Neuronal stem cell (in vitro differentiated cells): ENCODE data around the gene PPP6R3.

Source experiments
- DNase-seq: peaks from one replicate; pipeline ENCODE4 v3.0.0-alpha.2; 2013; ENCODE audit warnings: low spot score
- H2AFZ ChIP-seq: one replicate; pipeline ENCODE4 v1.6.1; 2013; ENCODE audit warnings: mild to moderate bottlenecking, low read length, inconsistent platforms
- H2AK5ac ChIP-seq: 2 replicates; pipeline ENCODE4 v1.6.1; 2013; ENCODE audit warnings: low read depth, mild to moderate bottlenecking, inconsistent platforms, low read length, moderate library complexity, mixed read lengths
- H2BK120ac ChIP-seq: 2 replicates; pipeline ENCODE4 v1.6.1; 2013; ENCODE audit warnings: low read depth, mild to moderate bottlenecking, inconsistent platforms, low read length, moderate library complexity, mixed read lengths
- H2BK12ac ChIP-seq: one replicate; pipeline ENCODE4 v1.6.1; 2013; ENCODE audit warnings: low read length, inconsistent platforms
- H2BK15ac ChIP-seq: 2 replicates; pipeline ENCODE4 v1.6.1; 2013; ENCODE audit warnings: mild to moderate bottlenecking, low read length, inconsistent platforms, mixed read lengths
- H2BK5ac ChIP-seq: one replicate; pipeline ENCODE4 v1.6.1; 2013; ENCODE audit warnings: inconsistent platforms, mild to moderate bottlenecking, low read length, moderate library complexity
- H3K14ac ChIP-seq: one replicate; pipeline ENCODE4 v1.6.1; 2013; ENCODE audit warnings: low read length, inconsistent platforms
- H3K18ac ChIP-seq: 2 replicates; pipeline ENCODE4 v1.6.1; 2013; ENCODE audit warnings: low read length, inconsistent platforms
- H3K23ac ChIP-seq: 2 replicates; pipeline ENCODE4 v1.6.1; 2013; ENCODE audit warnings: low read depth, mild to moderate bottlenecking, mixed read lengths, low read length, inconsistent platforms; ENCODE audit not compliant: poor library complexity
- H3K27ac ChIP-seq: replicated peaks from 3 replicates; pipeline ENCODE4 v1.5.1; 2013; ENCODE audit warnings: low read length, inconsistent platforms
- H3K27me3 ChIP-seq, 3 experiments: 2 replicates each; pipeline ENCODE4 v1.6.1; 2013; ENCODE audit warnings: low read length in 3 of 3, mild to moderate bottlenecking in 2 of 3, inconsistent platforms in 1 of 3, low read depth in 1 of 3, mixed read lengths in 1 of 3, moderate library complexity in 1 of 3; ENCODE audit not compliant: control insufficient read depth in 3 of 3, insufficient read depth in 3 of 3
- H3K36me3 ChIP-seq, 2 donors: replicated peaks in 1 of 2; 2 replicates each; pipeline ENCODE4 v1.6.1; 2013; ENCODE audit warnings: low read length in 2 of 2; ENCODE audit not compliant: control insufficient read depth in 2 of 2, insufficient read depth in 2 of 2
- H3K4ac ChIP-seq: 2 replicates; pipeline ENCODE4 v1.6.1; 2013; ENCODE audit warnings: inconsistent platforms, mild to moderate bottlenecking, low read length, moderate library complexity
- H3K4me1 ChIP-seq, 2 donors: 1 replicate in 1 of 2; 2 replicates in 1 of 2; pipeline ENCODE4 v1.6.1; 2013; ENCODE audit warnings: low read length in 2 of 2, low read depth in 1 of 2; ENCODE audit not compliant: control insufficient read depth in 2 of 2, insufficient read depth in 1 of 2
- H3K4me2 ChIP-seq: one replicate; pipeline ENCODE4 v1.6.1; 2013; ENCODE audit warnings: mild to moderate bottlenecking, low read length, inconsistent platforms; ENCODE audit not compliant: insufficient read depth, poor library complexity, severe bottlenecking
- H3K4me3 ChIP-seq, 2 donors: 2 replicates each; pipeline ENCODE4 v1.5.1; 2013; ENCODE audit warnings: low read length in 2 of 2, mild to moderate bottlenecking in 2 of 2, inconsistent platforms in 1 of 2, moderate library complexity in 1 of 2
- H3K79me1 ChIP-seq: one replicate; pipeline ENCODE4 v1.6.1; 2013; ENCODE audit warnings: low read depth, mild to moderate bottlenecking, inconsistent platforms, low read length, moderate library complexity
- H3K9ac ChIP-seq: one replicate; pipeline ENCODE4 v1.6.1; 2013; ENCODE audit warnings: mild to moderate bottlenecking, low read depth, low read length, inconsistent platforms; ENCODE audit not compliant: poor library complexity
- H3K9me3 ChIP-seq, 2 donors: replicated peaks in 1 of 2; 2 replicates each; pipeline versions ENCODE3 to v1.6.1; 2013; ENCODE audit warnings: low read length in 2 of 2, mild to moderate bottlenecking in 2 of 2, inconsistent platforms in 1 of 2, low read depth in 1 of 2, mixed read lengths in 1 of 2, moderate library complexity in 1 of 2; ENCODE audit not compliant: control insufficient read depth in 2 of 2, insufficient read depth in 1 of 2
- H4K8ac ChIP-seq: one replicate; pipeline ENCODE4 v1.6.1; 2013; ENCODE audit warnings: low read depth, mild to moderate bottlenecking, inconsistent platforms, low read length, moderate library complexity
- H4K91ac ChIP-seq: one replicate; pipeline ENCODE4 v1.6.1; 2013; ENCODE audit warnings: low read length, low read depth, mild to moderate bottlenecking, inconsistent platforms; ENCODE audit not compliant: poor library complexity
- WGBS, 2 donors: extraction: QIAGEN DNeasy Blood & Tissue Kit; methylation state at CpG; one replicate each; pipeline ENCODE4 v1.1.7; 2013; ENCODE audit warnings: missing lambda C conversion rate in 2 of 2, mixed read lengths in 1 of 2; ENCODE audit not compliant: insufficient read length in 2 of 2, insufficient replicate concordance in 1 of 2; ENCODE audit errors: extremely low coverage in 2 of 2; 5-methylcytosine and 5-hydroxymethylcytosine counted together

Gene PPP6R3

GRCh38 chr11:68660066-68660810 is 199.7 kb downstream of the PPP6R3 start:
- H2BK15ac ChIP-seq, result no peak overlapping the region
- no peak overlapping the region for H4K91ac ChIP-seq
- H3K18ac ChIP-seq, result no peak overlapping the region
- no peak overlapping the region for H3K23ac ChIP-seq
- no peak overlapping the region for H2BK12ac ChIP-seq
- peaks cover 0 to 13% (median 0%) of the 10 kb centered on the region in 3 experiments for H3K27me3 ChIP-seq
- no peak overlapping the region for H3K4me2 ChIP-seq
- WGBS, 2 donors, result no CpG with 5 or more reads among the region's 18 CpGs
- no peak for DNase-seq
- H3K4ac ChIP-seq, result no peak overlapping the region
- no peak overlapping the region for H2AFZ ChIP-seq
- no peak overlapping the region for H3K4me3 ChIP-seq
- H3K9ac ChIP-seq, result no peak overlapping the region
- H3K9me3 ChIP-seq, result peaks cover 2 to 6% of the 10 kb centered on the region in 2 donors
- H3K36me3 ChIP-seq, result no peaks in the 10 kb centered on the region
- H4K8ac ChIP-seq, result no peak overlapping the region
- H3K79me1 ChIP-seq, result no peaks in the 10 kb centered on the region
- H3K4me1 ChIP-seq, result no peaks in the 10 kb centered on the region
- H2BK120ac ChIP-seq, result no peak overlapping the region
- no peak overlapping the region for H2AK5ac ChIP-seq
- H3K27ac ChIP-seq, result no peak overlapping the region
- H2BK5ac ChIP-seq, result no peak overlapping the region
- no peak overlapping the region for H3K14ac ChIP-seq

GRCh38 chr11:68661014-68661413 is 200.5 kb downstream of the PPP6R3 start:
- H3K4ac ChIP-seq, result no peak overlapping the region
- no peak overlapping the region for H2BK120ac ChIP-seq
- H2AK5ac ChIP-seq, result peak overlapping the region; percentile 63
- no peak for DNase-seq
- no peak overlapping the region for H3K9ac ChIP-seq
- peak overlapping the region; percentile 85 for H3K23ac ChIP-seq
- H2BK15ac ChIP-seq, result peak overlapping the region; percentile 49
- H2AFZ ChIP-seq, result no peak overlapping the region
- H3K79me1 ChIP-seq, result no peaks in the 10 kb centered on the region
- H2BK12ac ChIP-seq, result peak overlapping the region; percentile 22
- no CpG with 5 or more reads among the region's 15 CpGs for WGBS, 2 donors
- H3K14ac ChIP-seq, result no peak overlapping the region
- peak overlapping the region; percentile 11 for H3K4me2 ChIP-seq
- peaks cover 0 to 13% (median 0%) of the 10 kb centered on the region in 3 experiments for H3K27me3 ChIP-seq
- no peak overlapping the region for H4K91ac ChIP-seq
- no peaks in the 10 kb centered on the region for H3K36me3 ChIP-seq
- H3K27ac ChIP-seq, result no peak overlapping the region
- no peak overlapping the region for H3K4me3 ChIP-seq
- H3K18ac ChIP-seq, result peak overlapping the region; percentile 48
- no peaks in the 10 kb centered on the region for H3K4me1 ChIP-seq
- H4K8ac ChIP-seq, result no peak overlapping the region
- peak overlapping the region; percentile 34 for H2BK5ac ChIP-seq
- H3K9me3 ChIP-seq, result peaks cover 0 to 2% of the 10 kb centered on the region in 2 donors

- Histone ChIP-seq H3K79me1 (no peaks in the 10 kb centered on the region), H3K18ac (no peak overlapping the region), H3K27me3 (peaks cover 0 to 13% (median 0%) of the 10 kb centered on the region in 3 experiments), H3K14ac (no peak overlapping the region), H3K27ac (no peak overlapping the region), H3K9ac (no peak overlapping the region), H3K4me1 (no peaks in the 10 kb centered on the region), H2BK15ac (no peak overlapping the region), H3K4ac (no peak overlapping the region), H3K4me3 (no peak overlapping the region), H2BK120ac (no peak overlapping the region), H2BK12ac (no peak overlapping the region), H3K36me3 (no peaks in the 10 kb centered on the region), H2AK5ac (peak overlapping the region; percentile 28), H4K91ac (no peak overlapping the region), H3K4me2 (no peak overlapping the region), H3K9me3 (peaks cover 0 to 2% of the 10 kb centered on the region in 2 donors), H2AFZ (no peak overlapping the region), H4K8ac (no peak overlapping the region), H3K23ac (no peak overlapping the region), H2BK5ac (peak overlapping the region; percentile 34)
- no CpG with 5 or more reads among the region's 18 CpGs for WGBS, 2 donors
- no peak for DNase-seq
Measured at GRCh38 chr11:68661697-68662603, 201.4 kb downstream of the PPP6R3 start.
